NCI-H2029 (cell line): ENCODE measurements around the gene SLC17A9.

Experiments used
- DNase-seq: peaks from one replicate; lab custom pipeline; 2025; lab: John Stamatoyannopoulos, UW

SLC17A9 gene

GRCh38 chr20:62982124-62983075, 29.9 kb downstream of the SLC17A9 start:
- DNase-seq = no peak

DNA sequence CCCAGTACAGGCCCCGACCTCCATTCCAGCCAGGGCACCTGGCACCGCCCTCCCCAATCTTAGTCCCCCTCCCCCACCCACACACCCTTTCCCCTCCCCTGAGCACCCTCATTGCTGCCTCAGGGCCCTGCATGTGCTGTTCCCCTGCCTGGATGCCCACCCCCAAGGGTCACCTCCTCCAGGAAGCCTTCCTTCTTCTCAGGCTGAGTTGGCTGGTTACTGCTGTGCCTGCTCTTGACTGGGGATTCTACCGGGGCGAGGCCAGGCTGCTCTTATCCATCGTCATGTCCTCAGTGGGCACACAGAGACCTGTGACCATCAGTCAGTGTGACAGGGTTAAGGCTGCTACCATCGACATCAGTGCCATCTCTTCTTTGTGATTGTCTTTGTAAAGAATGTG, 30.7 kb downstream of the SLC17A9 start:
- DNase-seq = no peak

DNA sequence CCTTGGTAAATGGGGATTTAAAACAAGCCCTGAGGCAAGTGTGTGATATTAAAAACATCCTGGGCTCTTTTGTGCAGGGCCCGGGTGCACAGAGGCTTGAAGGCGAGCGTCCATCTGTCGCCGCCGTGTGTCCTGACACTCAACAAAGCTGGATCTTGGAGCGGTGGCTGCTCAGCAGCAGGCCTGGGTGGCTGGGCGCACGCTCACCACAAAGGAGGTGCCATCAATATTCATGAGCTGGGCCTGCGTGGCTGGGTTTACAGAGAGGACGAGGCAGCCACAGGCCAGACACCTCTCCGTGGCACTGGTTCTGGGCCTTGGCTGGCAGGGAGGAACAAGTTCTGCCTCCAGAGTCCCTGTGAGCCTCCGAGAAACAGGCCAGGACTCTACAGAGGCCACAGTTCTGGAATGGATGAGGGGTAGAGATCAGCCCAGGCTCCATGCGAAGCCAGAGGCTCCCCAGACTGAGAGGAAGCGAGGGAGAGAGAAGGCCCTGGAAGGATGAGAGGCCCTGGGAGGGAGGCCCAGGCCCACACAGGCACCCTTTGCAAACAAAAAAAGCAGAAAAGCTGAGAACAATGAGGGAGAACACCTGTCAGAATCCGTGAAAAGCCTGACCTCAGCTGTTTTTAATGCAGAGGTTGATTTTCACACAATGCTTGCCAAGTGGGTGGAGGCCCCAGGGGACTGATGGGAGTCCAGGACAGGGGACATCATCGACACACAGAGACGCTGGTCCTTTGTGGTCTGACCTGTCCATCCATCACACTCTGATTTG, 32.3 kb downstream of the SLC17A9 start:
- no peak for DNase-seq

DNA sequence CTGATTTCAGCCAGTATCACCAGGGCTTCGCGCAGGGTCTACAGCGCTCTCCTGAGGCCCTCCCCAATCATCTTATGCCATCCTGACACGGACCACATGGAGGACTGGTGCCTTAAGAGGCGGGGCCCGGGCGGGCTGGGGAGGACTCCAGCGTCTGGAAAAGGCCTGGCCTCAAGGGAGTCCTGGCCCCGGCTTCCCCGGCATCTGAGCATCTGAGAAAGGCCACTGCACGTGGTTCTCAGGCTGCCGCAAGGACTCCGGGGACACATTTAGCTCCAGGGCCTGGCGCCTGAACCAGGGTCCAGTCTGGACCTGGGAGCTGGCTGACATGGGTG, 32.9 kb downstream of the SLC17A9 start:
- DNase-seq = no peak

- DNase-seq = no peak
Measured at GRCh38 chr20:62986257-62986800, 33.8 kb downstream of the SLC17A9 start.

- no peak for DNase-seq
Measured at GRCh38 chr20:62987114-62987513, 34.6 kb downstream of the SLC17A9 start.

- no peak for DNase-seq
Measured at GRCh38 chr20:62989201-62989601, 36.7 kb downstream of the SLC17A9 start.

GRCh38 chr20:62990306-62990825, 37.9 kb downstream of the SLC17A9 start:
- no peak for DNase-seq

DNA sequence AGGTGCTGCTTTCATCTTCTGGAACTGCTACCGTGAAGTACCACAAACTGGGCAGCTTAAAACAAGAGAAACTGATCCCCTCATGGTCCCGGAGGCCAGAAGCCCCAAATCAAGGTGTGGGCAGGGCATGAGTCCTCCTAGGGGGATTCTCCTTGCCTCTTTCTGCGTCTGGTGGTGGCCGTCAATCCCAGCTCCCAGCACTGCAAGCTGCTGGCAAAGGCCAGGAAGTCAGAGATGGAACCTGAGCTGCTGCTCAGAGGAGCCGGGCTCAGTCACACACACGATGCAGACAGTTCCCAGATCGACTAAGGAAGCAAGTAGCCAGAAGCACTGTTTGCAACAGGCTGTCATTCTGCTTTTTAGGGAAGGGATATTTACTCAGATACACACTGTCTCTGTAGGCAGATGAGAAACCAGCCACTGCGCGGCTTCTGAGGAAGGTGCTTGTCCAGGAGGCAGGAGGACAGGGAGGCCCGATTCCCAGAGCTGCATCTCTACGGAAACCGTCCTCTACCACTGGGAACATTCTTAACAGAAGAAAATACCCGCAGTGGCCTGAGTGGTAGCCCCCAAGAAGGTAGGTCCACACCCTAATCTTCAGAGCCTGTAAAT, 38.8 kb downstream of the SLC17A9 start:
- DNase-seq = no peak

DNA sequence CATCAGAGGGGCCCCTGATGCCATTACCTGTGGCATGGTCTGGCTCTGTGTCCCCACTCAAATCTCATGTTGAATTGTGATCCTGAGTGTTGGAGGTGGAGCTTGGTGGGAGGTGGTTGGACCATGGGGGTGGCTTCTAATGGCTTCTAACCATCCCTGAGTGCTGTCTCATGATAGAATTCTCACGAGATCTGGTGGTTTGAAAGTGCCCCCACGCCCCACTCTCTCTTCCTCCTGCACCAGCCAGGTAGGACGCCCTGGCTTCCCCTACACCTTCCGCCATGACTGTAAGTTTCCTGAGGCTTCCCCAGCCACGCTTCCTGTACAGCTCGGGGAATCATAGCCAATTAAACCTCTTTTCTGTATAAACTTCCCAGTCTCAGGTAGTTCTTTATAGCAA, 39.4 kb downstream of the SLC17A9 start:
- DNase-seq = no peak

- no peak for DNase-seq
Measured at GRCh38 chr20:62993856-62994494, 41.5 kb downstream of the SLC17A9 start.

DNA sequence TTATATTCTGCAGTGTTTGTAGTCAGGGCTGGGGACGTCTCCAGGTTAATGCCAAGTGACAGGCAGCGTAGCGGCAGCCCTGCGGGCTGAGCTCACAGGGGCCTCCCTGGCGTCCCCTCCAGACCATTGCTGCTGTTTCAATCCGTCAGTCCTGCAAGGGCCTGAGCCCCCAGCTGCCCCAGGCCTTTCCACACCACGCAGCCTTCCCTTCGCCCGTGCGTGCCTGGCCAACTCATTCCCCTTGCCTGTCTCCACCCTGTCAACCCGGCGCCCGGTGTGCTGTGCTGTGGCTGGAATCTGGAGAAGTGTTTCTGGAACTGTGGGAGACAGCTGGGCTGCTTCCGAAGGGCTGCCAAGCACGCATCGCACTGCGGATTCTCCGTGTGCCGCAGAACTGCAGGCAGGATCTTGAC, 42.4 kb downstream of the SLC17A9 start:
- DNase-seq = no peak

DNA sequence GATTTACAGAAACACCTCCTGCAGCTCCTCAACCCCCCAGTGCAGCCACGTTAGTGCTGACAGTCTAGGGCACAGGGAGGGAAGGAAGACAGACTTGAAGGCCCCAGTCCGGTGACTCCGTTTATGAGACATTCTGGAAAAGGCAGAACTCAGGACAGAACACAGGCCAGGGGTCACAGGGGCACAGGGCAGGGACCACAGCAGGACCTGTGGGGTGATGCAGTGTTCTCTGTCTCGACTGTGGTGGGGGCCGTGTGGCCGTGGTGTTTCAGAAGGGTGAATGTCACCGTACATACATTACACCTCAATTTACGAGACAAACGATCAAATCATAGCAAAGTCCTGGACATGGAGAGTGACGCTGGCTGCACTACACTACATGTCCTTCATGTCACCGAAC, 43.0 kb downstream of the SLC17A9 start:
- DNase-seq = no peak

- DNase-seq = no peak
Measured at GRCh38 chr20:62995898-62996595, 43.5 kb downstream of the SLC17A9 start.

DNA sequence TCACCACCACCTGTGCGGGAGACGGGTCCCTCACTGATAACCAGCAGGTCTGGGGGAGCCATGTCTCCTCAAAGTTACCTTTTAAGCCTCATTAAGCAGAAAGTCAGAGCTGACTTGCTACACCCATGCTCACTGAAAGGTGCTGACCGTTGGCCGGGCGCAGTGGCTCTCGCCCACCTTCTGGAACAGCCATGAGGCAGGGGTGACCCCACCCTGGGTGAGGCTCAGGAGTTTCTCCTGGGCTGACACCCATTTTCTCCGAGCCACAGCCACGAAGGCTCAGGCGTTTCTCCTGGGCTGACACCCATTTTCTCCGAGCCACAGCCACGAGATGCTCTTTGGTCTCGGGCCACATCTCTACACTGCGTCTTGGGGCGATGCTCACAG, 44.1 kb downstream of the SLC17A9 start:
- no peak for DNase-seq

DNA sequence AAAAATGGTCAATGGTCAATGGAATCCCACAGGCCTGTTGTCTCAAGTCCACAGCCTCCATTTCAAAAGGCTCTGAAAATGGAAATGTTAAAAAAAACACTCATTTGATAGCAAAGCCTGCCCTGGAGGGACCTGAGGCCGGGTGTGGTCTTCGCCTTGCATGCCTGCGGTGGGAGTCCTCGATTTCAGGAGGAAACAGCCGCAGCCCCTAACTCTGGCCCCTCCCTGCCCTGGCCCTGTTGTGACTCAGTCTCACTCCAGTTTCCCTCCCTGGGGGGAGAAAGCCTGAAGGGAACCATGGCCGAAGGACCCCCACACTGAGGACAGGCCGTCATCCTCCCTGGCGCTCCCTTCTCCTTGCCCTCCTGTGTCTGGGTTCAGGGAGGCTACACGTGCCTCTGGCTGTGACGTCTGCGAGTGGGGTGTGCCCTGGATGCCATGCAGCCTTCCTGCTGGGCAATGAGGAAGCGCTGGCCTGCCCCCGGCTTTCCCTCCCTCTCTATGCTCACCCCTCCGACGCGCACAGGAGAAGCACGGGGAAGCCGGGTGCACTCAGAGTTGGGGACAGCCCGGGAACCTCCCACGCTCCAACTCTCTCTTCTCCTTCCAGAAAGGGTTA, 45.0 kb downstream of the SLC17A9 start:
- DNase-seq = no peak

DNA sequence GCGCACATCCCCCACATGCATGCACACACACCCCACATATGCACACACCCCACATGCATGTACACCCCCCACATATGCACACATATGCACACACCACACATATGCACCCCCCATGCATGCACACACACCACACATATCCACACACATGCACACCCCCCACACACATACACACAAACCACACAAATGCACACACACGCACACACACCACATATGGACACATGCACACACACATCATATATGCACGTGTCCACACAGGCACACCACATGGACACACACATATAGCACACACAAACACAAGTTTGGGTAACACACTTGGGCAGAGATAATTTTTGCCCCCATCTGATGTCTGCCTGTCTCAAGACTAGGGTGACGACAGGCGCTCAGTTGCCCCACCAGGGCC, 45.9 kb downstream of the SLC17A9 start:
- no peak for DNase-seq

GRCh38 chr20:62999580-62999979, 47.1 kb downstream of the SLC17A9 start:
- DNase-seq = no peak

GRCh38 chr20:63000036-63000435, 47.5 kb downstream of the SLC17A9 start:
- no peak for DNase-seq

DNA sequence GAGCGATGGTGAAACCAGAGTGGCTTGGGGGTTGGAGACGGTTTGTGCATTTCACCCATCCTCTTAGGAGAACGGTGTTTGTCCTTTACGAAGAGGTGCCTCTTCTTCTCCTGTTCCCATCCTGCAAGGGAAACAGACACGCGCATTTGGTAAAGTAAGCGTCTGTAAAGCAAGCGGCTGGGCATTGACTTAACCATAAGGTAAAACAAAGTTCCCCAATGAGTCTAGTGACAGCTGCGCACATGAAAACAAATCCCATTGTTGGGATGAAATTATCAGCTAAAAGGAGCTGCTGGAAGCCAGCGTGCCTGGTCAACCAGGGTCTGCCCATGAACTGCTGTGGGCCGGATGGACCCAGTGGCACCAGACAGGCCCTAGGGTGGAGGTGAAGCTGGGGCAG, 48.4 kb downstream of the SLC17A9 start:
- DNase-seq = no peak

- no peak for DNase-seq
Measured at GRCh38 chr20:63002511-63002910, 50.0 kb downstream of the SLC17A9 start.
